Glomerular endothelial cell (primary cell): ENCODE results near the gene ITGA8. TPM values are rescaled to one million over a fixed set of nuclear protein-coding genes. Genes with fewer than 3 reads are reported as not detected.
"Not testable (repeated sequence)": the region's sequence is repeated elsewhere in the genome, so short reads cannot be mapped to it uniquely, and the experiment has no call there.

Experiments
- DNase-seq: peaks from one replicate; pipeline ENCODE4 v3.0.0-alpha.2; 2011; ENCODE audit warnings: low read depth, low spot score; ENCODE audit errors: extremely low read depth
- total RNA-seq: library from RNA; depleted of rRNA; stranded (reverse); fragments of >200 nt; gene quantifications from 2 replicates; pipeline ENCODE4 v1.2.3, GENCODE V29; 2015

The ITGA8 gene
- total RNA-seq, 1 donor from 2014 or later, result 2.1 TPM

DNA sequence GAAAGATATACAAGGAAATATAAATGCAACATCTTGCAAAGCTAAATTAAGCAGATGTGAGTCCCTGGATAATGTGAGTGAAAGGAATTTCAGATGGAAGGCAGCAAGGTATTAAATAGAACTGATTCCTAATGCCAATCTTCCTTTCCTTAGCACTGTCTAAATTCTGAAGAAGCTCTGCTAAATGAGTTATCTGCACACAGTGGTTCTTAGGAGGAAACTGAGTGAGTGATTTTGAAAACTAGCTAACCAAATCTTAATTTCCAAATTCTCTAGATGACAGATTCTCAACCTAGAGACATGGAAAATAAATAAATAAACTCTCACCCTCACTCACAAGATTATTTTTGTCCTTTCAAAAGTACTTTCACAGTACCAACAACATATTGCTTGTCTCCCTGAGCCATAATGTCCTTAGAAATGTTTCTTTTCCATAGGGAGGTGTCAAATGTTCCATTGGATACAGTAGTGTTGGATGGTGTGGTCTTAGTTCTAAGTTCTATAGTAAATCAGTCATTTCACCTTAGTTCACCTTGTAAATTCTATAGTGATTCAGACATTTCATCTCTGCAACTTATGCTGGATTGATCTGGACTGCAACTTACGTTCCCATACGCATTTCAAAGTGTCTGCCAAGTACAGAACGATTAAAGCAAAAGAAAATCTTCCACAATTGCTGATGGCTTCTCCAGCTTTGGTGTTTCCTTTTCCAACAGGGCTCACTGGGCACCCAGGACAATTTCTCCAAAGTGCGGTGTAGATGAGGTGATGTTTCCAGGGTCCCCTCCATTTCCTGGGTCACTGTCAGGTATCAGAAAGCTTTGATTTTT lies 203.3 kb downstream of the ITGA8 start:
- DNase-seq, result no peak

DNA sequence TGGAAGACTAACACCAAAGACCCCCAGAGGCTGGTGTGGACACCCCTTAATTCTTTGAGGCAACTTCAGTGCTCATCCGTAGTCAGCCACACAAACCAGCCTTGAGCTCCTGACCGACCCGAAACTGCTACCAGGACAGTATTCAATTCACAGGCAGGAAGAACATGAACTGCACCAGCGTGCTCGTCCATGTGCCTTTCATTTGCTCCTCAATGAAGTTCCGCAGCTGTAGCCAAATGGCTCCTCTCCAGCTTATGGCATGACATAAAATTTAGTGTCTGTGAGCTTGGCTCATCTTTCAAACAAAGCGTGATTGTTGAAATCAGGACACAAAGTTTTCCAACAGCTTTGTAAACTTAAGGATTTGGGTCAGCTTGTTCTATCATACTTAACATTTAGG lies 204.5 kb downstream of the ITGA8 start:
- DNase-seq, result no peak

DNA sequence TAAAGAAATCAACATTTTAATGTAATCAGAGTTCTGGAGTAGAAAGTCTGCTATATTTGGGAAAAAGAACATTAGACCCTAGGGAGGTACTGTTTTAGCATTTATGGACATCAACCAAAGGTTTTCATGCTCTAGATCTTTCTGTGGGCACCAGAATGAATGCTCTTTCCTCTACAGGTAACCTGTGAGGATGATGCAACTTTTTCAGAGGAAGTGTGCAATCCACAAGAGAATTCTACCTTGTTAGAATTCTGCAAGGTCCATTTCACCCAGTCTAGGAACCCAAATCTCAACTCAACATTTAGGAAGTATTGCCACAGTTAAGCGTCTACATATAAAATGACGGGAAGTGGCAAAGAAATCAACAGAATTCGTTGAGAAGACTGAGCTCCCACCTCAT lies 208.8 kb downstream of the ITGA8 start:
- no peak for DNase-seq

DNA sequence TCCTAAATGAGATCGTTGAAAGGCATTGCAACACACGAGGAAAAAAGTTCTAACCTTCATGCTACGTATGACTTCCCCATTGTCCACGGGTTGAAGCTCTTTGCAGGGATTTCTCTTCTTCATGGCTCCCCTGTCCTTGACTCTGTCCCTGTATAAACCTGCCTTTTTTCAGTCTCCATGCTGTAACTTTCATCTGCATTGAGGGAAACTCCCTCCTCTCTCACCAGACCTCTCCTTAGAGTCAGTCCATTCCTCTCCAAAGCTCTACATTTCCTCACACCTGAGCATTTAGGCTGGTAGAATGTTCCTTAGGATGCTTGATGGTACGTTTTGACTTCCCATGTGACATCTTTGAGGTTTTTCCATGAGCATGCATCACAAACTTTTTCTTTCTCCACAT lies 214.4 kb downstream of the ITGA8 start:
- no peak for DNase-seq

DNA sequence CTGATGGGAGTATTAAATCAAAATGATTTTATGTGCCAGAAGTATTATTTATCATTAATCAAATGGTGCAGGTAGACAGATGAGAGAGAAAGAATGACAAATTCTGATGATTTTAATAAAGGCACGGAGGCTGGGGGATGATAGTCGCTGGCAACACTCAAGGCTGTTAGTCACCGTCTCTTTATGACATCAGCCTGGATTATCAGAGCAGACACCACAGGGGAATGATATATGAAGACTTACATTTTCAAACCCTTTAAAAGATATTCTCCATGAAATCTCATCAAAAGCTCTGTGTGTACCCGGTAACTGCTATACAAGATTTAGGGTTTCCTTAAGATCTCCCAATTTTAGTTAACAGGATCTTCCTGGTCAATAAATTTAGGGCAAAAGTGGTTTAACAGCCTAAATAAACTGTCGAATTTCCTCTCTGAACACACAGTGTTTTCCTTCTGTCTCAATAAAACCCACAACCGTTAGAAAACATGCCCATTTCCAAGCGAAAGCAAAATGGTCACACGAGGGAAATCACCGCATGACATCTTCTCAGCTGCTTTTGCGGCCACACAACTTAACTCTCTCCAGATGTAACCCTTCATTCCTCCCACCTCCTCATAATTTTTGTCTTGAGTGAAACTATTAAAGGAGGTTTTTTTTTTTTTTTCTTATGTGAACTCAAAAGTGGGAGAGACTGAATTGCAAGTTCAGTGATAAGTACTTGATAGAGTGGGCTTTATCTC lies 215.5 kb downstream of the ITGA8 start:
- no peak for DNase-seq

DNA sequence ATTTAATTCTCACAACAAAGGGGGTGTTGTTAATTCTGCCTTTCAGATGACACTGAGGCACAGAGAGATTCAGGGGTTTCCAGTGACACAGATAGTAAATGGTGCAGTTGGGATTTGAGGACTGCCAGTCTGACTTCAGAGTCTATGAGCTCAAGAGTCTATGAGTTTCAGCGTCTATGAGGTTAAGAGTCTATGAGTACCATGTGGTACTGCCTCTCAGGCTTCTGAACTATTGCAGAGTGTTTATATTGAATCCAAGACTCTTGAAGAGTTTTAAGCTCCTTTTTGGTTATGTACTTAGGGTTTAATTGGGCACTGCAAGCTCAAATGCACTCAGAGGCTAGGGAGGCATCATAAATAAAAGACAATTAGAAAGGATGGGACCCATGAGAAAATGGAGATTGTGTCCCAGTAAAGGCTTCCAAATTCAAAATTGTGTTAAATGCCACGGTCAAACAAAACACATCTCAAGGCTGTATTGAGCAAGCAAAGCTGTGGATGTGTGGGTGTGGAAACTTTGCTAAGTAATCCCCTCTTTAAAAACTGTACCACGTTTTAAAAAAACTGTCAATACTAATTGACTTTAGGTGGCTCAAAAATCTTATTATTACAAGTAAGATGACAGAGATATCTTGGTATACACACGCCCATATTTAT lies 224.7 kb downstream of the ITGA8 start:
- DNase-seq, result no peak

DNA sequence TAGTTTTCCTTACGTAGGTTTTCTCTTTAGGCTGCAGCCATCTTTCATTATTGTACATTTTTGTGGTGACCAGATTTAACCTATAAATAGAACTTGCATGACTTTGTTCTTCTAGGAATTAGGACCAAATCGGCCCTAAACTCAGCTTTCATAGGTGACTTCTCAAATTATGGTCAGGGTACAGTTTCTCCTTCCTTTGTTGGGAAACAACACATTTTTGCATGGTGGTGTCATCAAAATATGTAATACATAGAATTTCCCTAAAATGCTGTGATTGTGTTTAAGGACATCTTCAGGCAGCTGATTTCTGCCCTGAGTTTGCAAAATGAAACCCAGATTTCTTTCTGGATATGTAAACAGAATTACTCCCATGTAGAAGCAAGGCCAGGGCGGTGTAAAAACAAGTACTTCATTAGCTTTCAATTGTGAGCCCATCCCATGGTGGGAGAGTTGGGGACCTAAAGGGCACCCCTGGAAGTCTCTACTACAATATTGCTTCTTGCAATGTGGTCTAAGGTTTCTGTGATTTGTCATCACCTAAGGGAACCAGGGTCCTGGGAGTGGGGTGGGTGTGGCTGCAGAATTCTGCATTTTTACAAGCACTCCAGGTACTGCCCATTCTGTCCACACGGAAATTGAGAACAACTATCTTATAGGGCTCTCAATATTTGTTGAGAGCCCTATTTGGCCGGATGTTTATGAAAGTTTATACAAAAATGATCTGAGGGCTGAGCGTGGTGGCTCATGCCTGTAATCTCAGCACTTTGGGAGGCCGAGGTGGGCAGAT lies 227.7 kb downstream of the ITGA8 start:
- DNase-seq, result no peak

DNA sequence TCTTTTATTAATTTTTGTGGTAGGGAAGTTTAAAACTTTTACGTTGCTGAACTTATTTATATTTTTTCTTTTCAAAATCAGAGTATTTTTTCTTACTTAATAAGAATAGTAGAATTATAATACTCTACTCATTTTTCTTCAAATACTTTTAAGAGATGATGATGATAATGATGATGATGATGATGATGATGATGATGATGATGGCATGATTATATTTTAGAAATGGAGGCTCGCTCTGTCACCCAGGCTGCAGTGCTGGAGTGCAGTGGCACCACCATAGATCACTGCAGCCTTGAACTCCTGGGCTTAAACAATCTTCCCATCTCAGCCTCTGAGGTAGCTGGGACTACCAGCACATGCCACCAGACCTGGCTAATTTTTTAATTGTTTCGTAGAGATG lies 230.3 kb downstream of the ITGA8 start:
- no peak for DNase-seq

DNA sequence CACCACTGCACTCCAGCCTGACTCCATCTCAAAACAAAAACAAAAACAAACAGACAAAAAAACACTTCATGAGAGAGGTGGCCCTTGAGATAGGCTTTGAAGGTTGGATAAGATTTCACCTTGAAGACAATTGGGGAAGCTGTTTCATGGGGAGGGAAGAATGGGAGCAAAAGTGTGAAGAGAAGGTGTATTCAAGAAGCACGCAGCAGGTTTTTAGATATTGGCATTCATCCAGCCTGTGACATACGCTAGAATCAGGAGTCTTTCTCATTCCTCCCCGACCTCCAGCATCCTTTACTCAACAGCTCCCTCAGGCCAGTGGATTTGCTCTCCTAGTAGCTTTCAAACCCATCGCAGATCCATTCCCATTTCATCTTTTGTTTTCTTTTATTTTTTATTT lies 232.3 kb downstream of the ITGA8 start:
- DNase-seq, result no peak

DNA sequence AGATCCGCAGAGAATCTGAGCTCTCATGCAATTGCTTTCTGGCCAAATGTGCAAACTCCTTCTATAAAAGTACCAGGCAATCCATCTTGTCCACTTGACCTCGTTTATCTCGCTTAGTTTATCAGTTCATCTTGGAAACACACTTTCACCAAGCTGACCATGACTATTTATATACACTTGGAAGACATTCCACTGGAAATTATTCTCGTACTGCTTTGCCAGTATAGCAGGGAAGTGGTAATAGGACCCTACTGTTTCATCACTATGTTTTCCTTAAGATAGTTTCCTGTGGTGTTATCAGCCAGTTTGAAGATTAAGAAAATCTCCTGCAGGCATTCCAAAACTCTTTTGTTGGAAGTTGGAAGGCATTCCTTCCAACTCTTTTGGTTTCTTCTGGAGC lies 233.3 kb downstream of the ITGA8 start:
- no peak for DNase-seq

DNA sequence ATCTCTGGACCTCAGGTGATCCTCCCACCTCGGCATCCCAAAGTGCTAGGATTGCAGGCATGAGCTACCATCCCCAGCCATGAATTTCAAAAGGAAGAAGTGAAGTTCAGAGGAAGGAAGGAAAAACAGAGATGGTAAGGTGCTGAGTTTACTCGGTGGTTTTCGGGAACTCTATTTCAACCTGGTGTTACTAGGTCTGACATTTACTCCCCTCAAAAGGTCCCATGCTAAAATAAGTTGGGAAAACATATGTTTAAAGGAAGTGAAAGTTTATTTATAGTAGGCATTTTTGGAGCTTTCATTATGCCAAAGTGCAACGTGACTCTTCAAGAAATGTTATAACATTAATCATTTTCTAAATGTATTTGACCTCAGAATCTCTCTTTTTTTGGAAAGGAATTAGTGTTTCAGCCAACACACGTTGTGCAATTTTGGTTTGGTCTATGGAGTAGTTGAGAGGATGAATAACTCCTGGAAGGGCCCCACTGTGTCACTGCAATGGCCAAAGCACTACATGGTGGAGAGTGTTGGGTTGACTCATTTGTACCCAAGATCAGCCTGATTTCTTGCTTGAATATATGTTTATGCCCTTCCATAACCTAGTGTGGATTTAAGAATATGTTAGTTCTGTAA lies 233.9 kb downstream of the ITGA8 start:
- DNase-seq, result no peak

DNA sequence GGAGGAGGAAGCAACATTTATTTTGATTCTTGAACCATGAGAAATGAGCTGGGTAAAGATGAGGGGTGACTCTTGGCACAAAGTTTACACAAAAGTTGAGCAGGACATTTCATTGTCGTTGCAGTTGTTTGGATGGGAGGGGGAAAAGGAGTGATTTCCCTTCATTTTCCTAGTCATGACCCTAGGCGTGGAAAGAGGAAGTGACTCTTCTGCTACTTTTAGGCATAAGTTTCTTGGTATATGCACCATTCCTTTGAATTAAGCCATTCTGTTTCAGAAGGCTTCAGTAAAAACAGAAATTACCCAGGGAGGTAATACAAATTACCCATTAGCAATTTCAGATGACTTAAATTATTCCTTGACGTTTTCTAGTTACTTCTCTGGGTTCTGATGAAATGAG lies 234.7 kb downstream of the ITGA8 start:
- DNase-seq, result no peak

DNA sequence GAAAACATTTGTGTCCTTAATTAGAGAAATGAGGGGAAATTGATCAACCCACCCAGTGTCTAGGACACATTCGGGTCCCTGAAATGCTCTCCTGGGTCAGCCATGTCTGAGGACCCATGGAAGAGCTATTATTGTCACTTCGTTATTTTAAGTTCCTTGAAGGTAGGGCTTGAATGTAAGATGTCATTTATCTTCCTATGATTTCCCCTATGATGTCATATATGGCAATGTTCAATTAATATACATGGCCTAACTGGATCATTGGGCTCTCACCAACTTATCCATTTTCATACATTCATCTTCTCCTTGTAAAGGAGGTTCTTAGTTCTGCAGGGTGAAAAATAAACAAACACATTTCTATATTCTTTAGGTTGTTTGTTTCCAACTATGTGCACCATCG lies 235.6 kb downstream of the ITGA8 start:
- DNase-seq, result no peak

DNA sequence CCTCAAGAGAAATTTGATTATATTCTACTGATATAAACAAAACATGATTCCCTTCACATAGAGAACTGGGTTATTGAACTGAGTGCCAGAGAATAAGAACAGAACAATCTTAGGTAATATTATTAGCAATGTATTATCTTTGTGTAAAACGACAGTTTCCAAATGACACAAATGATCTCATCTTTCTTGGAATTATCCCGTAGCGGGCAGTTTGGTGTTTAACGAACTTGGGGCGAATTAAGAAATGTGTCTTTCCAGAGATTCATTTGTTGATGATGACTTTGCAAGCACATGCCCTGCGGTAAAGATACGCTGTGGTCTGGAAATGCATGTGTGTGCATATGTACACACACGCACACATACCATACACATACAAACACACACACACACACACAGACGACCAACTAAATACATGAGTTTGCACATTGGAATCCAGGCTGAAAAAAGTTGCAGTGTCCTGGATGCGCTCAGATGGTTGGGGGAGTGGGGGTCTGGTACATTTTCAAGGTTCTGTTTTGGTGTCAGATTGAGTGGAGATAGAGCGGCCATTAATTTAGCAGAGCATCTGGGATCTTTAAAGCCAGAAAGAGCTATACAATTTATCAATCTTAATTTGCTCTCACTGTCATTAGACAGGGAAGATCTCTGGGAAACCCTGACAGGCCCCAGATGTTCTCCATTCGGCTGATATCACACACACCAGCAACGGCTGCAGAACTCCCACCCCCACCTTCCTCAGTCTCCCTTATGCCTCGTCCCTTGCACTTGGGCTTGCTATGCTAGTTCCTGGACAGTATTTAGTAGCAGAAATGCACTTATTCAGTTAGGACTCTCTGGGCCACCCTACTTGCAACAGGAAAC lies 236.3 kb downstream of the ITGA8 start:
- DNase-seq, result no peak

DNA sequence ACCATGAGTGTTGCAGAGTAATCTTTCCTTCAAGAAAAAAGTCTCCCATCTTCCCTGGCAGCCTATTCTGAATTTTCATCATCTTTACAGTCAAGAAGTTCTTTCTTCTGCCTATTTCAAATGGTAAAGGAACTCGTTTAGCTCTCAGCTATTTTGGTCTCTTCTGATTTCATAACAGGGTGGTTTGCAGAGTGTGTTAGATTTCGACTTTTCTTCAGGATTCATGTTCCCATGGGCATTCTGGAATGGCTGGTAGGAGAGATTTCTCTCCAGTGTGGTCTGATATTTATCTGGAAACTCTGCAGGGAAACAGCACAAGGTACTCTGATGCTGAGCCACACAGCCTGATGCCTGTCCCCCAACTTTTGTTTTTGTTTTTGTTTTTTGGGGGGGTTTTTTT lies 237.6 kb downstream of the ITGA8 start:
- DNase-seq, result no peak

DNA sequence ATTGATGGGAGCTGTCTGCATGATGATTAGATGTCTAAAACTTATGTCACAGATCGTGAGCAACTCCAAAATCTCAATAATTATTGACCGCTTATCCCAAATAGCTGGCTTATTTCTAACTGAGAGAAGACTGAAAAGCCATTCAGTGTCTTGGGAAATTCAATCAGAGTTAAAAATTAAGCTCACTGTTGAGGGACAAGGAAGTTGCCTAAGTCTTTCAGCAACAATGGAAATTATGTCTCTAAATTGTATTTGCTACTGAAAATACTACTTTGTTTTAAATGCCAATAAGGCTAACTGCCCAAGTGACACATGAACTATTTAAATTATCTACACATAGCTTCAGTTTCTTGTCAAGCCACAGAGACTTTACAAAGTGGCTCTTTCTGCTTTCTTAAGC lies 240.8 kb downstream of the ITGA8 start:
- no peak for DNase-seq

DNA sequence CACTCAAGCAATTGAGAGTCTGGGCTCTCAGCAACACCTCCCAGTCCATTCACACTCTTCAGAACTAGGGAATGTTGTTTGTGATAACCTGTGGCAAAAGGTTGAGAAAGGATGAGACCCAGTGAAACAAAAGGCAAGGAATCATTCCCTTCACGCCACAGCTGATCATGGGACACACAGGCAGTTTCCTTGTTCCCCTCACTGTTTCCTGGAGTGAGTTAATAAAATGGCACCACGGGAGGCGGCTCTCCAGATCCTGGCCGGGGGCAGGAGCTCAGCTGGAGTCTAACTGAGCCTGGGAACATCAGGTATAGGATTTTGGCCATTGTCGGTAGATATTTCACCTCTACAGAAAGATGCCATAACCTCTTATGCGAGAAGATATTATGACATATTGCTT lies 241.3 kb downstream of the ITGA8 start:
- DNase-seq, result no peak

DNA sequence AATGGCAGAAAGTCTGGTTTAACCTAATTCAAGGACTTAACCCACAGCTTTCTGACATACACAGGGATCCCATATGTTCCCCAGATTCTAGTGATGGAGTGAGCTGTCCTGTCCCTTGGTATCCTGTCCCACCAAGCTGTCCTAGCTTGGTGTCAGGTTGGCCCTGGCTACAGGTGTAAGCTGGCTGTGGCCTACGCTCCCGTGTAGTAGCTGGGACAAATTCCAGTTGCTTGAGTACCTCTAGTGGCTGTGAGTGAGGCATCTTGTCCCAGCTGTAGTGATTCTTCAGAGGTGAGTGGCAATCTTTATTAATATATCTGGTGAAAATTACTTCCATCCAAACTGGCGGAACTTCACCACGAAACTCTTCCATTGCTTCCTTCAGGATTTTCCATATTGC lies 243.4 kb downstream of the ITGA8 start:
- DNase-seq, result no peak

DNA sequence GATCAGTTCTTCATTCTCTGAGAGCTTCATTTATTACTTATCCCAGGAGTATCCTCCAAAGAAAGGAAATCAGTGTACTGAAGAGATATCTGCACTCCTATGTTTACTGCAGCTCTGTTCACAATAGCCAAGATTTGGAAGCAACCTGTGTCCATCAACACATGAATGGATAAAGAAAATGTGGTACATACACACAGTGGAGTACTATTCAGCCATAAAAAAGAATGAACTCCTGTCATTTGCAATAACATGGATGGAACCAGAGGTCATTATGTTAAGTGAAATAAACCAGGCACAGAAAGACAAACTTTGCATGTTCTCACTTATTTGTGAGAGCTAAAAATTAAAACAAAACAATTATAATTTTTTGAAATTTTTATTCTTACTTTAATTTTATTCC lies 244.3 kb downstream of the ITGA8 start:
- DNase-seq, result not testable (repeated sequence)

DNA sequence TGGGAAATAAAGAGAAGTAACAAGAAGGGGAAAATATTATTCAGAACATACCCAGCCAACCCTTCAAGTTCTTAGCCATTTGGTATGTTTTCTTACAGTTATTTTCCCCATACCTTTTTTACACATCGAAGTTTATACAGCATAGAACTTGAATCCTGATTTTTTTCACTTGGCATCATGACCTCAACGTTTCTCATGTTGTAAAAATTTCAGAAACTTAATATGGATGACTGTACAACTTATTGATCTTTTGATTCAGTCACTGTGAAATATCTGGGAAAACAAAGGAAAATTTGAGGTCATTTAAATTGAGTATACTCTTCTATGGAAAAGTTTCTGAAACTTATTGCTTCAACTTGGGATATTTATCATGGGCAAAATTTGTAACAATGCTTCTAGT lies 245.1 kb downstream of the ITGA8 start:
- DNase-seq, result no peak
